ENCODE measurements around the gene KIF6.

GRCh38 chr6:39507331-39507998 lies 217.7 kb downstream of the KIF6 start:
- TF ChIP-seq CTCF (IDR thresholded peaks at IDR 0.05; ENCODE audit: insufficient read depth, low read length, poor library complexity, severe bottlenecking) = no peak
- TF ChIP-seq EZH2phosphoT487 (conservative IDR thresholded peaks at IDR 0.05; ENCODE audit: low read length) = no peak
